ENCODE data around the gene FOXN1.
"Not testable (repeated sequence)": the region's sequence is repeated elsewhere in the genome, so short reads cannot be mapped to it uniquely, and the experiment has no call there.

FOXN1 gene

GRCh38 chr17:28574526-28574925 is 68.4 kb downstream of the FOXN1 start:
- DNase-seq (ENCODE audit: low spot score): no peak

DNA sequence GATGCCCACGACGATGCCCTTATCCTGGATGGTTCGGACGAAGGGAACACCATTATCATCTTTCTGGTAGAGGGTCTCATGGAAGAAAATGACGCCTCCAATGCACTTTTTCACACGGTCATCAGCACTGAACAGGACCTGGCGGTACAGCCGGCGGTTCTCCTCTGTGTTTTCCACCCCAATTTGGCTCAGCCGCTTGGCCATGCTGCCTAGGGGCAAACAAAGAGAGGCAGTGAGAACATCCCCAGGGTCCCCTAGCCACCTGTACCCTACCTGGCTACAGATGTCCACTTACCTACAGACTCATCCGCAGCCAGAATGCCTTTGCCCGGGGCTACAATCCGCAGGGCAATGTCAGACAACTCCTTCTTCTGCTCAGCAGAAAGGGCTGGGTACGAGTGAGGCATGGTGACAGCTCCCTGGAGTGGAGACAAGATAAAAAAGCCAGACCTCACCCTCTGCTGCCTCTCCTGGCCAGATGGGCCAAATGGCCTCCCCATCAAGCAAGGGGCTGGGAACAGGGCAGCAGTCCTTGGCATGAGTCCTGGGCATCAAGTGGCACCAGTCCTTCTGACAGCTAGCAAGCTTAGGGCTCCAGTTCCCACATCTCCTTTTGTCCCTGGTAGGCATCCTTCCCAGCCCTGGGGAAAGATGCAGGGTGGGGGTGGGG is 69.1 kb downstream of the FOXN1 start:
- DNase-seq (ENCODE audit: low spot score): no peak

DNA sequence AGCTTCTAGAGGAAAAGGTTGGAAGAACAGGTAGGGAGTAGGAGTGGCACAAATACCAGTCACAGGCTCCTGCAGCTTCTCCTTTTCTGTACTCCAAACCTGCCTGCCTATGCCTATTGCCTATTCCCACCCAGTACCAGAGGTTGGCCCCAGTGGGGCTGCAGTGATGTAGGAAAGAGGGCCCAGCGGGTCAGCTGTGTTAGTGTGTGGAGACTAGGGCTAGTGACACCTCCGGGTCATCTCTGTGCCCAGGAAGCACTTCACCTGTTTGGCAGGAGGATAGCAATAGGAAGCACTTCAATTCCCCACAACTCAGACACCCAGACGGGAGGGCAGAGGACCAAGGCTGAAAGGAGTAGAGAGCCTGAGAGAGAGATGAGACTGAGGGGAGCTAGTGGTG is 69.9 kb downstream of the FOXN1 start:
- not testable (repeated sequence) for DNase-seq (ENCODE audit: low spot score)

DNA sequence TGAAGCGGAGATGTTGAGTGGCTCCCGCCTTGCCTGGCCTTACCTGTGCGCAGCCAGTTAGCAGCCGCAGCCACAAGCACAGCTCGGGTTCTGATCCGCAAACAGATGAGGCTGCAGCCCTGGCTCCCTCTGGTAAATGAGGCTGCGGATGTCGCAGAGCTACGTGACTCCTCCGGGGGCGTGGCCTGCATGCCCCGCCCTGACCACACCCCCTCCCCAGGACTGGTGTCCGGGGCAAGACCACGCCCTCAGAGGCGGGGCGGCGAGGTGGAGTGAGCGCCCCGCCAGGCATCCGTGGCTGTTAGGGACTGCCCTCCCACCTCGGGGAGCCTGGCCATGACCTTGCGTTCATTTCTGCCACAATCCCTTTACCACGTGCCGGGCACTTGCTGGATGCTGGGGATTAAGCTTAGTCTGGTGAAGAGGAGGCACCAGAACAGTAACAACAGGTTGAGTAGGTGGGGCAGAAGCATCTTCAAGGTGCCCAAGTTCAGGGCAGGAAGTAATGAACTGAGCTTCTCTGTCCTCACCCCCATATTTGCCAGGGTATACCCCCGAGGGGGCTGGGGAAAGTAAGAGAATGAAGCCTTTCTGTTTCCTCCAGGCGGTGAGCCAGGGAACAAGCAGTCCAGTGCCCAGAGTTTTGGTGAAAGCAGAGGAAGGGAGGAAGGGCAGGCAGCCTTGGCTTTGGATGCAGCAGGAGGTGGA is 70.8 kb downstream of the FOXN1 start, which contains the start of gene ALDOC:
Gene ALDOC (minus strand): TSS at position 138 of the 708 bp plus-strand sequence. CDS start 1,363 bp downstream, outside the sequence.
- peak; percentile 99 for DNase-seq (ENCODE audit: low spot score)

- no peak for DNase-seq (ENCODE audit: low spot score)
These were observed 71.3 kb downstream of the FOXN1 start for GRCh38 chr17:28577466-28577824.

DNA sequence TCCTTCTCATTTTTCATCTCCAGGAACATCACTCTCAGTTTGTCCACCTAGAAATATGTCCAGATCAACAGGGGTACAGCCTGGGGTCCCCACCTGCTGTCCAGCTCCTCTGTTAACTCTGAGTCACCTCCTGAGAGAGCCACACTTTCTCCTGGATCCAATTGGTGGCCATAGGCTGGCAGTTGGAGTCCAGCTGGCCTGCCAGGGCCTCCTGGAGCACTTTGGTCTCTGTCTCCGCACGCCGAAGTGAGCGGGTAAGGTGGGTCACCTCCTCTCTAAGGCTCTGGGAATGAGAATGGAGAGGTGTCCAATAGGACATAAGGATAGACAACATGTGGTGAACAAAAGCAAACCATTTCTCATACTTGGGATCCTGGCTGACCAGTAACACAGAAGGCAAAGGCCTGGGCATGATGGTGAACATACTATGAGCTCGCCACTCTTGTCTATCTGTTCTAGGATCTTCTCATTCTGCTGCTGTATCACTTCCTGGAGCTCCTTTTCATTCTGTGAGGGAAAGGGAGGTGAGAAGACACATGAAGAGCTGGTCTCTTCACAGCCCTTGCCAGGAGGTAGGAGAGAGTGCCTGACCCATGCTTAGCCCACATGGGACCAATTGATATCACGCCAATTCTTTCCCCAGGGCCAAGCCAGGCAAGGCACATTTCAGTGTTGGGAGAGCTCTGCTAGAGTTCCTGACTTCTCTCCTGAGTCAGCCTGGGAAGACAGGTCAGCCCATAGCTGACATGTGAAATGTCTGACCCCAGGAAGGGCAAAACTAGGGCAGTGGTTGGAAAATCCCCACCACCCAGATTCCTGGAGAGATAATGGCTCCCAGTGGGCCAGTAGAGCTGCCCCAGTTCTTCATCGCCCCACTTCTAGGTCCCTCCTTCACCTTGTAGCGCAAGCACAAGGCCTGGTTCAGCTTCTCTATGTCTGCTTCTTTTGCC is 72.4 kb downstream of the FOXN1 start:
- DNase-seq (ENCODE audit: low spot score): no peak

DNA sequence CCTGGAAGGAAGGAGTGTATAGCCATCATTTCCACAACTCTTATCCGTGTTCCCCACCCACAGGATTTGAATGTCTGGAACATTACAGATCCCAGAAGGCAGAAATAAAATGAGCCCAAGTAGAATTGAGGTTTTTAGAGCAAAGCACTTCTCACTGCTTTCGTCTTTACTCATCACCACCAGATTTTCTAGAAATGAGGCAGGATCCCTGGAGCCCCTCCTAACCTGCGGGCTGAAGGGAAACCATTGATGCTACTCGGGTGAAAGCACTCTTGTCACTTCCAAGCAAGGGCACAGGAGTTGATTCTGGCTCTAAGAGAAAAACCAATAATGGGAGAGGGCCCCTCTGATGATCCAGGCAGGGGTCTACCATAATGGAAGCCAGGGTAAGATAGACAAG is 73.4 kb downstream of the FOXN1 start:
- DNase-seq (ENCODE audit: low spot score): no peak

DNA sequence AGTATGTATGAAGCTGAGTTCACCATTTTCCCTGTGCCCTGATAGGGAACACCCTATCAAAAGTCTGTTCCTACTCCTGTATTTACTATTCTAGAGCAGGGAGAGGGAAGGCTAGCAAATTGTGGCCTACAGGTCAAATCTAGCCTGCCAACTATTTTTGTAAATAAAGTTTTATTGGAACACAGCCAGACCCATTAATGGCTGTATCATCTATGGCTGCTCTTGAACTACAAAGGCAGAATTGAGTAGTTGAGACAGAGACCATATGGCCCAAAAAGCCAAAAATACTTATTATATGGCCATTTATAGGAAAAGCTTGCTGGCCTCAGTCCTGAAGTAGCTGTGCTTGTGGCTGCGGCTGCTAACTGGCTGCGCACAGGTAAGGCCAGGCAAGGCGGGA is 74.8 kb downstream of the FOXN1 start:
- DNase-seq (ENCODE audit: low spot score): no peak

DNA sequence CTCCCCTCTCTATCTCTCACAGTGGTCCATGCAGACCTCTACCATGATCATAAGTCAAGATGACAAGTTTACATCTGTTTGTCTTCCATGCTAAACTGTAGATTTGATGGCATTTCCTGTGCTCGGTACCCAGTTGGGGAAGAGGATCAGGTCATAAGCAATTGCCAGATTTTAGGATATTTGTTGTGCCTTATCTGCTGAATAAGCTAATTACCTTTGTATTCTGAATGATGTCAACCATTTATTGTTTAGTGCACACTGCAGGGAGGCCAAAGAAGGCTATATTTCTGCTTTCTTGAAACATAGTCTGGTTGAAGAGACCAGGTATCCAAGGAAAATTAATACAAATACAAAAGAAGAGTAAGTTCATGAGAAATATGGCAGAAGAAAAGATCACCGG is 76.4 kb downstream of the FOXN1 start:
- DNase-seq (ENCODE audit: low spot score): no peak

GRCh38 chr17:28584434-28584833 is 78.3 kb downstream of the FOXN1 start:
- DNase-seq (ENCODE audit: low spot score): no peak

- DNase-seq (ENCODE audit: low spot score): no peak
These were observed 79.7 kb downstream of the FOXN1 start for GRCh38 chr17:28585851-28586250.

Data from COLO829 (cell line).